ENCODE data around the gene NPC1L1. TPM values are rescaled to one million over a fixed set of nuclear protein-coding genes. Genes with fewer than 3 reads are reported as not detected.
A peak's percentile ranks its signal among the peaks of the same experiment; 100 is the strongest.

Gene NPC1L1
- total and polyA plus RNA-seq, 10 of the 15 experiments (the other 5 are each of a cell fraction or from before 2014, with no cell fraction given) = 0.01 to 0.90 TPM; not detected in 8

- TF ChIP-seq PKNOX1 (IDR thresholded peaks at IDR 0.05) = peak; percentile 52; the same call in 1 of the 2 replicates
- peak; percentile 92 for TF ChIP-seq POLR2A (IDR thresholded peaks at IDR 0.05; ENCODE audit: low read depth, low read length)
- no peak for TF ChIP-seq CUX1 (IDR thresholded peaks at IDR 0.05; ENCODE audit: insufficient replicate concordance, low read depth, low read length)
- TF ChIP-seq CBFB (IDR thresholded peaks at IDR 0.05; ENCODE audit: low read depth) = peak; percentile 72
Observed at GRCh38 chr7:44490351-44491200, 50.6 kb downstream of the NPC1L1 start, which contains the start of gene NUDCD3 (continued).
